Measurements from ENCODE around the gene BICD2. TPM values are rescaled to one million over a fixed set of nuclear protein-coding genes. Genes with fewer than 3 reads are reported as not detected.

Gene BICD2
- total and polyA plus RNA-seq, 10 of the 15 experiments (the other 5 are each of a cell fraction or from before 2014, with no cell fraction given) = 5.3 to 25.5 (median 14.4) TPM

GRCh38 chr9:92723299-92723625, 41.4 kb downstream of the BICD2 start (continued):
- TF ChIP-seq BRCA1 (IDR thresholded peaks at IDR 0.05; ENCODE audit: low read depth, low read length) = no peak
- no peak for TF ChIP-seq RCOR1 (conservative IDR thresholded peaks at IDR 0.05; ENCODE audit: low read depth, low read length)
- no peak for TF ChIP-seq CBX5 (IDR thresholded peaks at IDR 0.05; ENCODE audit: low read depth)
- no peak for TF ChIP-seq NBN (IDR thresholded peaks at IDR 0.05)
- no peak for TF ChIP-seq POLR2A (IDR thresholded peaks at IDR 0.05; ENCODE audit: low read depth, low read length)
- TF ChIP-seq CHD2 (IDR thresholded peaks at IDR 0.05; ENCODE audit: borderline replicate concordance, low read depth, low read length) = no peak
- no peak for TF ChIP-seq POU2F2 (IDR thresholded peaks at IDR 0.05; ENCODE audit: borderline replicate concordance, low read depth, low read length)

- Histone ChIP-seq H3K9ac (ENCODE audit: control insufficient read depth, insufficient read depth, low read length) (no peak overlapping the region), H3K4me2 (ENCODE audit: control insufficient read depth, insufficient read depth) (no peak overlapping the region), H3K4me1 (ENCODE audit: control insufficient read depth, insufficient read depth, low read length) (peaks cover 37% of the 10 kb centered on the region), H3K27ac (ENCODE audit: control insufficient read depth, insufficient read depth) (no peak overlapping the region), H4K20me1 (ENCODE audit: control insufficient read depth, insufficient read depth) (peaks cover 2% of the 10 kb centered on the region), H3K36me3 (ENCODE audit: control insufficient read depth in 2 of 2, insufficient read depth in 2 of 2, low read length in 1 of 2) (peaks cover 28 to 61% of the 10 kb centered on the region in 2 experiments), H3K27me3 (replicated peaks in 1 of 2; ENCODE audit: control insufficient read depth in 2 of 2, insufficient read depth in 2 of 2, low read length in 1 of 2) (no peaks in the 10 kb centered on the region), H3K9me3 (replicated peaks; ENCODE audit: control insufficient read depth, insufficient read depth, low read length) (no peaks in the 10 kb centered on the region), H3K79me2 (ENCODE audit: control insufficient read depth, insufficient read depth, low read length) (no peaks in the 10 kb centered on the region; the same call in 1 of the 2 replicates), H3K4me3 (no peak overlapping the region), H2AFZ (ENCODE audit: control insufficient read depth, low read depth, low read length) (no peak overlapping the region)
- ATAC-seq (no peak), FAIRE-seq (no peak), DNase-seq (ENCODE audit: low read depth, low spot score) (no peak)
- WGBS (ENCODE audit: insufficient coverage, insufficient replicate concordance, low lambda C conversion rate, missing lambda C conversion rate) = 89% methylated on average over 16 of the region's 16 CpGs
- intact Hi-C loops (cut with micrococcal nuclease; ENCODE audit: unreplicated experiment) (no loop called here), in situ Hi-C loops (cut with MboI) (no loop called here)
- ChIA-PET POLR2A (no interaction called here), RAD21 (ENCODE audit: unreplicated experiment) (no interaction called here), SMC1A (ENCODE audit: uncharacterized antibody, unreplicated experiment) (interaction anchor here (0.6 kb wide), 1 partner anchor 396 kb away, joined by 3 read pairs; no protein-coding TSS in a partner anchor), CTCF (no interaction called here)
- no TSS peak for BruUV-seq (replicated peaks)
- TF ChIP-seq TCF3 (IDR thresholded peaks at IDR 0.05; ENCODE audit: borderline replicate concordance, insufficient read depth, low read depth, low read length) = no peak
- TF ChIP-seq MTA3 (IDR thresholded peaks at IDR 0.05; ENCODE audit: borderline replicate concordance, low read length) = no peak
- TF ChIP-seq SREBF2 (IDR thresholded peaks at IDR 0.05; ENCODE audit: low read length) = no peak
- no peak for TF ChIP-seq SMARCA5 (IDR thresholded peaks at IDR 0.05)
- TF ChIP-seq, protein P1, sequence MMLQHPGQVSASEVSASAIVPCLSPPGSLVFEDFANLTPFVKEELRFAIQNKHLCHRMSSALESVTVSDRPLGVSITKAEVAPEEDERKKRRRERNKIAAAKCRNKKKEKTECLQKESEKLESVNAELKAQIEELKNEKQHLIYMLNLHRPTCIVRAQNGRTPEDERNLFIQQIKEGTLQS (IDR thresholded peaks at IDR 0.05; ENCODE audit: borderline replicate concordance, extremely low read depth, low read depth, low read length) = no peak
- TF ChIP-seq RBBP5 (conservative IDR thresholded peaks at IDR 0.05) = no peak
- no peak for TF ChIP-seq HDGF (IDR thresholded peaks at IDR 0.05)
- no peak for TF ChIP-seq ZNF24 (IDR thresholded peaks at IDR 0.05)
- TF ChIP-seq, protein P2, sequence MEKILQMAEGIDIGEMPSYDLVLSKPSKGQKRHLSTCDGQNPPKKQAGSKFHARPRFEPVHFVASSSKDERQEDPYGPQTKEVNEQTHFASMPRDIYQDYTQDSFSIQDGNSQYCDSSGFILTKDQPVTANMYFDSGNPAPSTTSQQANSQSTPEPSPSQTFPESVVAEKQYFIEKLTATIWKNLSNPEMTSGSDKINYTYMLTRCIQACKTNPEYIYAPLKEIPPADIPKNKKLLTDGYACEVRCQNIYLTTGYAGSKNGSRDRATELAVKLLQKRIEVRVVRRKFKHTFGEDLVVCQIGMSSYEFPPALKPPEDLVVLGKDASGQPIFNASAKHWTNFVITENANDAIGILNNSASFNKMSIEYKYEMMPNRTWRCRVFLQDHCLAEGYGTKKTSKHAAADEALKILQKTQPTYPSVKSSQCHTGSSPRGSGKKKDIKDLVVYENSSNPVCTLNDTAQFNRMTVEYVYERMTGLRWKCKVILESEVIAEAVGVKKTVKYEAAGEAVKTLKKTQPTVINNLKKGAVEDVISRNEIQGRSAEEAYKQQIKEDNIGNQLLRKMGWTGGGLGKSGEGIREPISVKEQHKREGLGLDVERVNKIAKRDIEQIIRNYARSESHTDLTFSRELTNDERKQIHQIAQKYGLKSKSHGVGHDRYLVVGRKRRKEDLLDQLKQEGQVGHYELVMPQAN (conservative IDR thresholded peaks at IDR 0.05) = no peak
- no peak for TF ChIP-seq ZNF274 (IDR thresholded peaks at IDR 0.05; ENCODE audit: insufficient read depth, insufficient read length)
- no peak for TF ChIP-seq RAD51 (IDR thresholded peaks at IDR 0.05)
- no peak for TF ChIP-seq KDM1A (IDR thresholded peaks at IDR 0.05; ENCODE audit: borderline replicate concordance)
- TF ChIP-seq JUND (IDR thresholded peaks at IDR 0.05; ENCODE audit: low read depth, low read length) = no peak
- TF ChIP-seq EP300 (IDR thresholded peaks at IDR 0.05; ENCODE audit: borderline replicate concordance in 1 of 2, control insufficient read depth in 1 of 2, low read depth in 2 of 2, low read length in 2 of 2) = no peak
These were observed 42.0 kb downstream of the BICD2 start for GRCh38 chr9:92722386-92723298.
